Stimulated activated naive B cell treated with anti-CD40 and anti-IgM and Interleukin-4, amounts not matched to agents 10 μg/mL and 1 μg/mL and 100 μg/mL, for 72 hours (primary cell): ENCODE results near the gene E2F3.
"Not testable (repeated sequence)": the region's sequence is repeated elsewhere in the genome, so short reads cannot be mapped to it uniquely, and the experiment has no call there.

Experiments
- ATAC-seq, 2 donors: fragments of 150-1000 bp; cut with Tn5 transposase; replicated peaks; 2 replicates each; pipeline ENCODE4 v1.10.0; 2021; ENCODE audit warnings: moderate library complexity in 1 of 2
- DNase-seq: peaks from one replicate; pipeline ENCODE4 v3.0.0; 2021
- H3K27ac Mint-ChIP-seq: one replicate; pipeline ENCODE4 v1.8.0; 2022; ENCODE audit warnings: mild to moderate bottlenecking, mixed read lengths
- H3K27me3 Mint-ChIP-seq, 2 donors: one replicate each; pipeline ENCODE4 v1.8.0; 2022; ENCODE audit warnings: mixed read lengths in 2 of 2
- H3K36me3 Mint-ChIP-seq, 2 donors: one replicate each; pipeline ENCODE4 v1.8.0; 2022; ENCODE audit warnings: mixed read lengths in 2 of 2, mild to moderate bottlenecking in 1 of 2
- H3K4me1 Mint-ChIP-seq, 2 donors: one replicate each; pipeline ENCODE4 v1.8.0; 2022; ENCODE audit warnings: mixed read lengths in 2 of 2, mild to moderate bottlenecking in 1 of 2
- H3K4me3 Mint-ChIP-seq, 2 donors: one replicate each; pipeline ENCODE4 v1.8.0; 2022; ENCODE audit warnings: mild to moderate bottlenecking in 2 of 2, mixed read lengths in 2 of 2, moderate library complexity in 1 of 2
- H3K9me3 Mint-ChIP-seq, 2 donors: one replicate each; pipeline ENCODE4 v1.8.0; 2022; ENCODE audit warnings: mixed read lengths in 2 of 2, mild to moderate bottlenecking in 1 of 2

E2F3 gene

DNA sequence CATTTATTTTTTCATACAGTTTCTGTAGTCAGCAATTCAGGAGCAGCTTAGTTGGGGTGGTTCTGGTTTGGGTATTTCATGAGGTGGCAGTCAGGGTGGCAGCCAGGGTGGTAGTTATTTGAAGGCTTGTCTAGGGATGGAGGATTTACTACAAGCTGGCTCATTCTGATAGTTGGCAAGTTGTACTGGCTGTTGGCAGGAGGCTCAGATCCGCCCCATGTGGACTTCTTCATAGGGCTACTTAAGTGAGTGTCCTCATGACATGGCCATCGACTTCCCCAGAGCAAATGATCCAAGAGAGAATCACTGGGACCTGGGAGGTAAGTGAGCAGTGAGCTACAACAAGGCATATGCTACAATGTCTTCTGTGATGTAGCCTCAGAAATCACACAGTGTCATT, 110.2 kb downstream of the E2F3 start:
- Mint-ChIP-seq H3K27ac (no peak overlapping the region), H3K4me3 (no peak overlapping the region), H3K27me3 (peaks cover 4 to 8% of the 10 kb centered on the region in 2 donors), H3K4me1 (no peaks in the 10 kb centered on the region), H3K9me3 (no peaks in the 10 kb centered on the region), H3K36me3 (no peaks in the 10 kb centered on the region)
- ATAC-seq: no peak
- DNase-seq: no peak

DNA sequence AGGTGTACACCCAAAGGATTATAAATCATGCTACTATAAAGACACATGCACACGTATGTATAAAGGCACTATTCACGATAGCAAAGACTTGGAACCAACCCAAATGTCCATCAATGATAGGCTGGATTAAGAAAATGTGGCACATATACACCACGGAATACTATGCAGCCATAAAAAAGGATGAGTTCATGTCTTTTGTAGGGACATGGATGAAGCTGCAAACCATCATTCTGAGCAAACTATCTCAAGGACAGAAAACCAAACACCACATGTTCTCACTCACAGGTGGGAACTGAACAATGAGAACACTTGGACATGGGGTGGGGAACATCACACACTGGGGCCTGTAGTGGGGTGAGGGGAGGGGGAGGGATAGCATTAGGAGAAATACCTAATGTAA, 123.5 kb downstream of the E2F3 start:
- not testable (repeated sequence) for ATAC-seq, H3K4me3 Mint-ChIP-seq, H3K9me3 Mint-ChIP-seq, H3K36me3 Mint-ChIP-seq, DNase-seq, H3K27ac Mint-ChIP-seq
- peaks cover 4 to 13% of the 10 kb centered on the region in 2 donors for H3K4me1 Mint-ChIP-seq
- peaks cover 12 to 16% of the 10 kb centered on the region in 2 donors for H3K27me3 Mint-ChIP-seq

DNA sequence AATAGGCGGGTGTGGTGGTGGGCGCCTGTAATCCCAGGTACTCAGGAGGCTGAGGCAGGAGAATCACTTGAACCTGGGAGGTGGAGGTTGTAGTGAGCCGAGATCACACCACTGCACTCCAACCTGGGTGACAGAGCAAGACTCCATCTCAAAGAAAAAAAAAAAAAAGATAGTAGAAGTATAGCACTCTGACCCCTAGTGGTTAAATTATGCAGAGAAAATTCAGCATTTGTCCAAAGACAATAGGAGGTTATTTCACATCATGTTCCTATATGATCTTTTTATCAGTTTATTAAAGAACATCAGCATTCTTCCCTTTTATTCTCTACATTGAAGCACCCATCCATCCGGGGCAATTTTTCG, 127.4 kb downstream of the E2F3 start:
- H3K27me3 Mint-ChIP-seq, DNase-seq: not testable (repeated sequence)
- peak; percentile 54 to 57 for ATAC-seq

GRCh38 chr6:20532881-20533280, 131.2 kb downstream of the E2F3 start:
- DNase-seq: no peak
- peaks cover 0 to 4% of the 10 kb centered on the region in 2 donors for H3K27me3 Mint-ChIP-seq
- no peak overlapping the region for H3K4me3 Mint-ChIP-seq
- peaks cover 14 to 36% of the 10 kb centered on the region in 2 donors for H3K4me1 Mint-ChIP-seq
- no peak for ATAC-seq
- peaks cover 5 to 14% of the 10 kb centered on the region in 2 donors for H3K36me3 Mint-ChIP-seq
- H3K27ac Mint-ChIP-seq: peak overlapping the region; percentile 47
- H3K9me3 Mint-ChIP-seq: no peaks in the 10 kb centered on the region

More for the DNA sequence above, 127.4 kb downstream of the E2F3 start:
- Mint-ChIP-seq H3K4me1 (peaks cover 4 to 19% of the 10 kb centered on the region in 2 donors), H3K4me3 (peak overlapping the region in 1 of 2 donors; percentile 58)
- H3K9me3 Mint-ChIP-seq, H3K36me3 Mint-ChIP-seq, H3K27ac Mint-ChIP-seq: not testable (repeated sequence)

DNA sequence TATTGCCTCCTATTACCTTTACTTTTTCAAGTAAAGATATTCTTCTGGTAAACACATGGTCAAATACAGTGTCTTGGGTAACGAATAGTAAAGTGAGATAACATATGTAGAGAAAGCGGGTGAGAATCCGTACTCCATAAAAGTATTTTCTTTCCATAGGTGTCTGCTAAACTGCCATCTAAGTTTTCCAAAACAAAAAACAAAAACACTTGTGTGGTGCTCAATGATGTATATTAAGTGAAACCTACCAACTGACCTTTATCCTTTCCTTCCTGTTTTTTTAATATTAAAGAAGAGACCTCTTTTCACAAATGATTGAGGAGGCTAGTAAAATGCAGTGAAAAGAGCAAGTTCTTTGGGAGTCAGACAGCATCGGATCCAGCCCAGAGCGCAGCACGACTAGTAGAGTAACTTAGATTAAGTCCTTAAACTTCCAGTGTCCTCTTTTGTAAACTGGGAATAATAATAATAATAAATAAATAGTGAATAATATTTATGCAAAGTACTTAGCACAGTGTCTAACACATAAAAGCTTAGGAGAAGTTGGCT, 132.1 kb downstream of the E2F3 start:
- H3K4me3 Mint-ChIP-seq: peak overlapping the region; percentile 96 to 97
- ATAC-seq (peak; percentile 58 to 64), DNase-seq (no peak)
- H3K27me3 Mint-ChIP-seq: peaks cover 0 to 4% of the 10 kb centered on the region in 2 donors
- peak overlapping the region; percentile 61 for H3K27ac Mint-ChIP-seq
- peaks cover 15 to 34% of the 10 kb centered on the region in 2 donors for H3K4me1 Mint-ChIP-seq
- H3K9me3 Mint-ChIP-seq: no peaks in the 10 kb centered on the region
- peaks cover 10 to 17% of the 10 kb centered on the region in 2 donors for H3K36me3 Mint-ChIP-seq

DNA sequence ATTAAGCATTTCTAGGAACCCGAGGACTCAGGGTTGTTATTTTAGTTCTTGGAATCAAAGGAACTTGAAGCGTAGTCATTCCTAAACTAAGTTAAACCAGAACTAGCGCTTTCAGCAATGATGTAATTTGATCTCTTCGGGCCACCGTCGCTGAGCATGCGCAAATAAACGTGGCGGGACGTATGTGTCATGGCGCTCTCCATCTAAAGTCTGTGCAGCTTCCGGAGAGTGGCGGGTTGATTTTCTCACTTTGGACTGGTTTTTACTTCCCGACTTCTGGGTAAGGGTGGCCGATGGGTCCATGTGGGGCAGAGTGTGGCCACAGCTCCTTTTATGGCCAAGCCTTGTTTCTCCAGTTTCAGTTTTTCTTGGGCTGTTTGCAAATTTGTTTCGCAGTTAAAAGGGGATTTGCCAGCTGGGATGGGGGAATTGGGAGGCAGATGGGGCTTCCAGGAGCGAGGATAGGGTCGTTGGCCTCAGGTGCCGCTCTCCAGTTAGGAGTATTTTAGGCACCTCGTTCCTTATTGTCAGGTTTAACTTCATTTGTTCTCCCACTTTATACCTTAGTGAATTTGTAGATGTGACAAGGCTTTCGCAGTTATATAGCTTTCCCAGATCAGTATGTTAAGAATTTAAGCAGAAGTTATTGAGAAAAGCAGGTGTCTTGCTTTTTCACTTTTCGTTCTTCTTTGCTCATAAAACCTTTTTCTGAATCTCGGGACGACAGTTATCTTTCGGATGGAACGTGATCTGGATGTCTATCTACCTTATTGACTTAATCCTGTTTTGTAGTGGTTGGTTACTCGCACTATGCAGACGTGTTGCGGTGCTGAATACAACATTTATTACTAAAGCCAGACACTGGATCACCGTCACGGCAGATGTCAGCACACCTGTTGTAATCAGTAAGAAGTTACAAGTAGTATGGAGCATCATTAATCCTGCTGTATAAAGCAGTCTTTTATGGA, 132.9 kb downstream of the E2F3 start, which contains the start of gene CDKAL1:
TSS of gene CDKAL1 (plus strand) at position 163 of the 968 bp plus-strand sequence. CDS start 11,894 bp downstream, outside the sequence.
- DNase-seq: peak; percentile 87
- no peaks in the 10 kb centered on the region for H3K9me3 Mint-ChIP-seq
- H3K27me3 Mint-ChIP-seq: peaks cover 0 to 4% of the 10 kb centered on the region in 2 donors
- peak within 1 kb of the TSS; percentile 96 to 97 for H3K4me3 Mint-ChIP-seq
- H3K27ac Mint-ChIP-seq: peak within 1 kb of the TSS; percentile 99
- H3K36me3 Mint-ChIP-seq: peaks cover 13 to 22% of the 10 kb centered on the region in 2 donors
- ATAC-seq: peak; percentile 88 to 92
- H3K4me1 Mint-ChIP-seq: peaks cover 19 to 35% of the 10 kb centered on the region in 2 donors

DNA sequence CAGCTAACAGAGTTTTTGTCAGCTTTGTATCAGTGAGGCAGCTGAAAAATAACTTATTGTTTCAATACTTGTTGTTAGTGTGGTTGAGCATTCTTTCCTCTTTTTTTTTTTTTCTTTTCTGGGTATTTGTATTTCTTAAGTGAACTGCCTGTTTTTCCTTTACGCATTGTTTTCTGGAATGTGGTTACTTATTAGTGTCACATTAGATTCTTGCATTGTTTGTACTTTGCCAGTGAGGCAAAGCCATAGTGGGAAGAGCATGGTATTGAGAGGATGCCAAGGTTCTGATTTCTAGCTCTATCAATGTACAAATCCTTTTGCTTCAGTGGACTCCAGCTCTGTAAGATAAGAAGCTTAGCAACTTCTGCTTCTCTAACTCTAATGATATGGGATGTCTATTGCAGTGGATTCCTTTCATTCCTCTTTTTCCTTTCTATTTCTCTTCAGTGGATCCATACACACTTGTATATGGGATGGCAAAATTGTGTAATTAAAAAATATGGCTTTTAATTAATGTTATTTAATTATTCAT, 136.5 kb downstream of the E2F3 start:
- peaks cover 35 to 46% of the 10 kb centered on the region in 2 donors for H3K4me1 Mint-ChIP-seq
- H3K4me3 Mint-ChIP-seq: no peak overlapping the region
- peaks cover 28 to 43% of the 10 kb centered on the region in 2 donors for H3K36me3 Mint-ChIP-seq
- DNase-seq (no peak), ATAC-seq (no peak)
- H3K27me3 Mint-ChIP-seq: no peaks in the 10 kb centered on the region
- H3K27ac Mint-ChIP-seq: no peak overlapping the region
- H3K9me3 Mint-ChIP-seq: no peaks in the 10 kb centered on the region

GRCh38 chr6:20538907-20539306, 137.2 kb downstream of the E2F3 start:
- peaks cover 28 to 43% of the 10 kb centered on the region in 2 donors for H3K36me3 Mint-ChIP-seq
- peaks cover 37 to 47% of the 10 kb centered on the region in 2 donors for H3K4me1 Mint-ChIP-seq
- DNase-seq (no peak), ATAC-seq (no peak)
- no peaks in the 10 kb centered on the region for H3K9me3 Mint-ChIP-seq
- H3K27ac Mint-ChIP-seq: no peak overlapping the region
- H3K4me3 Mint-ChIP-seq: no peak overlapping the region
- no peaks in the 10 kb centered on the region for H3K27me3 Mint-ChIP-seq

GRCh38 chr6:20539387-20539786, 137.7 kb downstream of the E2F3 start:
- H3K4me3 Mint-ChIP-seq: no peak overlapping the region
- ATAC-seq (no peak), DNase-seq (no peak)
- no peaks in the 10 kb centered on the region for H3K9me3 Mint-ChIP-seq
- H3K27ac Mint-ChIP-seq: no peak overlapping the region
- no peaks in the 10 kb centered on the region for H3K27me3 Mint-ChIP-seq
- H3K36me3 Mint-ChIP-seq: peaks cover 28 to 43% of the 10 kb centered on the region in 2 donors
- peaks cover 35 to 47% of the 10 kb centered on the region in 2 donors for H3K4me1 Mint-ChIP-seq

DNA sequence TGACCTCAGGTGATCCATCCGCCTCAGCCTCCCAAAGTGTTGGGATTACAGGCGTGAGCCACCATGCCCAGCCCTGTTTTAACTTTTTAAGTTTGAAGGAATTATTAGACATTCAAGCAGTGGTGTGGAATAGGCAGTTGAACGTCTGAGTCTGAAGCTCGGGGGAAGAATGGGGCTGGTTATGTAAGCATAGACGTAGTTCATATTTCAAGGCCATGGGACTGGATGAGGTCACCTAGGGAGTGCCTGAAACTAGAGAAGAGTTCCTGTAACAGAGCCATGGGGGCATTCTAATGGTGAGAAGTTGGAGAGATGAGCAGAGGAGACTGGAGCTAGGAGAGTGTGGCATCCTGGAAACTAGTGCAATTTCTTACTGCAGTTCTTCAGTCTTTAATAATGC, 139.0 kb downstream of the E2F3 start:
- DNase-seq (no peak), ATAC-seq (no peak)
- Mint-ChIP-seq H3K27me3 (no peaks in the 10 kb centered on the region), H3K4me3 (no peak overlapping the region), H3K36me3 (peaks cover 33 to 49% of the 10 kb centered on the region in 2 donors), H3K4me1 (peaks cover 34 to 41% of the 10 kb centered on the region in 2 donors), H3K9me3 (no peaks in the 10 kb centered on the region), H3K27ac (peak overlapping the region; percentile 37)

- Mint-ChIP-seq H3K36me3 (peaks cover 28 to 50% of the 10 kb centered on the region in 2 donors), H3K9me3 (no peaks in the 10 kb centered on the region), H3K4me3 (no peak overlapping the region), H3K27me3 (no peaks in the 10 kb centered on the region), H3K27ac (no peak overlapping the region), H3K4me1 (peaks cover 33 to 34% of the 10 kb centered on the region in 2 donors)
- no peak for DNase-seq
- no peak for ATAC-seq
Measured at GRCh38 chr6:20541382-20541781, 139.7 kb downstream of the E2F3 start.

DNA sequence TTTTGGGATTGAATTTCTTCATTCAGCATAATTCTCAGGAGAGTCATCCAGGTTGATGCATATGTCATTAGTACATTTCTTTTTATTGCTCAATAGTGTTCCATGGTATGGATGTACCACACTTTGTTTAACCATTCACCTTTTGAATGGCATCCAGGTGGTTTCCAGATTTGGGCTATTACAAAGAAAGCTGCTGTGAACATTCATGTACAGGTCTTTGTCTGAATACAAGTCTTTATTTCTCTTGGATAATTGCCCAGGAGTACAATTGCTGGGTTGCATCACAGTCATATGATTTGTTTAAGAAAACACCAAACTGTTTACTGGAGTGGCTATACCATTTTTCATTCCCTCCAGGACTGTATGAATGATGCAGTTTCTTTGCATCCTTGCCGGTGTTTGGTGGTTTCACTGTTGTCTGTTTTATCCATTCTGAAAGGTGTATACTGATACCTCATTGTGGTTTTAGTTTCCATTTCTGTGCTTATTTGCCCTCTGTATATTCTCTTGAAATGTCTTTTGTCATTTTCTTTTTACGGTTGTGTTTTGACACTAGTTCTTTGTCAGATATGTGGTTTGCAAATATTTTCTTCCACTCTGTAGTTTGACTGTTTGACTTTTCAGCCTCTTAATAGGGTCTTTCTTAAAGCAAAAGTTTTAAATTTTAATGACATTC, 141.4 kb downstream of the E2F3 start:
- DNase-seq (no peak), ATAC-seq (peak; percentile 82 to 96)
- H3K9me3 Mint-ChIP-seq: no peaks in the 10 kb centered on the region
- no peak overlapping the region for H3K27ac Mint-ChIP-seq
- H3K4me3 Mint-ChIP-seq: no peak overlapping the region
- peaks cover 28 to 47% of the 10 kb centered on the region in 2 donors for H3K36me3 Mint-ChIP-seq
- no peaks in the 10 kb centered on the region for H3K27me3 Mint-ChIP-seq
- H3K4me1 Mint-ChIP-seq: peaks cover 28 to 31% of the 10 kb centered on the region in 2 donors
